ENCODE measurements around the gene GABRB3.

DNA sequence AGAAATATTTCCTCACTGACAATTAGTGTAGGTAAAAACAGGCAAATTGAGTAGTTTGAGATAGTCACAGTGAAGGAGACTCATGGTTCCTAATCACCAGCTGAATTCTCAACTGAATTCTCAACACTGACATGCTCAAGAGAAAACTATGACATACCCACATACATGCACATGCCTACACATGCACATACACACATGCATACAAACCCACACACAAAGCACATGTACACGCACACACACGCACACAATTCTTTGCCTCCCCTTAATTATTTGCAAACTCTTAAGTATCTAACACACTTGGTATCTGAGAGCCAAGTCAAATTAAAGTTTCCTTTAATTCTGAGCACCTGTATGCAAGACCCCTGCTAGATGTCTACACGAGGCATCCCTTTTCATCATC is 111.8 kb downstream of the GABRB3 start:
- TF ChIP-seq, protein P1, sequence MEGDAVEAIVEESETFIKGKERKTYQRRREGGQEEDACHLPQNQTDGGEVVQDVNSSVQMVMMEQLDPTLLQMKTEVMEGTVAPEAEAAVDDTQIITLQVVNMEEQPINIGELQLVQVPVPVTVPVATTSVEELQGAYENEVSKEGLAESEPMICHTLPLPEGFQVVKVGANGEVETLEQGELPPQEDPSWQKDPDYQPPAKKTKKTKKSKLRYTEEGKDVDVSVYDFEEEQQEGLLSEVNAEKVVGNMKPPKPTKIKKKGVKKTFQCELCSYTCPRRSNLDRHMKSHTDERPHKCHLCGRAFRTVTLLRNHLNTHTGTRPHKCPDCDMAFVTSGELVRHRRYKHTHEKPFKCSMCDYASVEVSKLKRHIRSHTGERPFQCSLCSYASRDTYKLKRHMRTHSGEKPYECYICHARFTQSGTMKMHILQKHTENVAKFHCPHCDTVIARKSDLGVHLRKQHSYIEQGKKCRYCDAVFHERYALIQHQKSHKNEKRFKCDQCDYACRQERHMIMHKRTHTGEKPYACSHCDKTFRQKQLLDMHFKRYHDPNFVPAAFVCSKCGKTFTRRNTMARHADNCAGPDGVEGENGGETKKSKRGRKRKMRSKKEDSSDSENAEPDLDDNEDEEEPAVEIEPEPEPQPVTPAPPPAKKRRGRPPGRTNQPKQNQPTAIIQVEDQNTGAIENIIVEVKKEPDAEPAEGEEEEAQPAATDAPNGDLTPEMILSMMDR (conservative IDR thresholded peaks at IDR 0.05; ENCODE audit: low read length) = no peak
- no peak for TF ChIP-seq EZH2phosphoT487 (IDR thresholded peaks at IDR 0.05; ENCODE audit: borderline replicate concordance)
